SK-N-SH treated with all-trans-retinoic acid at 6 μM for 48 hours (cell line): Measurements from ENCODE around the gene ALOX12B.
A peak's percentile ranks its signal among the peaks of the same experiment; 100 is the strongest.

Experiments used
- ATAC-seq: fragments of 200-7000 bp; cut with Tn5 transposase; 3 replicates; pipeline ENCODE4 v1.9.1; 2020; ENCODE audit warnings: mild to moderate bottlenecking, moderate library complexity
- ARNTL ChIP-seq: fragments of 450-650 bp; formaldehyde crosslinking; IDR thresholded peaks from 2 replicates; pipeline ENCODE4 v1.5.0; 2020; ENCODE audit warnings: low read depth, mild to moderate bottlenecking, moderate library complexity, borderline replicate concordance
- BACH2 ChIP-seq: fragments of 250-450 bp; sonication (Bioruptor Pico); IDR thresholded peaks from 2 replicates; pipeline ENCODE4 v1.9.0; 2021; ENCODE audit warnings: mild to moderate bottlenecking, borderline replicate concordance
- CREB5 ChIP-seq: fragments of 250-450 bp; sonication (Bioruptor Pico); IDR thresholded peaks from 2 replicates; pipeline ENCODE4 v1.5.1; 2020; ENCODE audit warnings: low read depth, mild to moderate bottlenecking, moderate library complexity
- CSDC2 ChIP-seq: fragments of 250-450 bp; sonication (Bioruptor Pico); IDR thresholded peaks from 2 replicates; pipeline ENCODE4 v1.5.0; 2020; ENCODE audit warnings: mild to moderate bottlenecking, moderate library complexity
- CSRNP3 ChIP-seq: fragments of 250-450 bp; sonication (Bioruptor Pico); IDR thresholded peaks from 2 replicates; pipeline ENCODE4 v1.5.1; 2021; ENCODE audit warnings: mild to moderate bottlenecking, moderate library complexity
- ESRRG ChIP-seq: fragments of 250-450 bp; sonication (Bioruptor Pico); IDR thresholded peaks from 2 replicates; pipeline ENCODE4 v1.6.1; 2021; ENCODE audit warnings: mild to moderate bottlenecking
- GLIS3 ChIP-seq: fragments of 250-450 bp; sonication (Bioruptor Pico); IDR thresholded peaks from 2 replicates; pipeline ENCODE4 v1.5.0; 2020; ENCODE audit warnings: mild to moderate bottlenecking, moderate library complexity
- ISL1 ChIP-seq: fragments of 250-450 bp; sonication (Bioruptor Pico); IDR thresholded peaks from 2 replicates; pipeline ENCODE4 v2.1.2; 2022; ENCODE audit warnings: mild to moderate bottlenecking, moderate library complexity
- OSR1 ChIP-seq: fragments of 250-450 bp; sonication (Bioruptor Pico); IDR thresholded peaks from 2 replicates; pipeline ENCODE4 v1.8.0; 2022; ENCODE audit warnings: moderate library complexity, mild to moderate bottlenecking, inconsistent platforms
- PATZ1 ChIP-seq: fragments of 250-450 bp; sonication (Bioruptor Pico); IDR thresholded peaks from 2 replicates; pipeline ENCODE4 v1.8.0; 2020; ENCODE audit warnings: mild to moderate bottlenecking, moderate library complexity, borderline replicate concordance
- POU6F1 ChIP-seq: fragments of 250-450 bp; sonication (Bioruptor Pico); IDR thresholded peaks from 2 replicates; pipeline ENCODE4 v1.8.0; 2021; ENCODE audit warnings: low read depth, mild to moderate bottlenecking, moderate library complexity, borderline replicate concordance
- PPARA ChIP-seq: fragments of 250-450 bp; sonication (Bioruptor Pico); IDR thresholded peaks from 2 replicates; pipeline ENCODE4 v1.5.0; 2020; ENCODE audit warnings: mild to moderate bottlenecking, borderline replicate concordance
- RARB ChIP-seq: fragments of 250-450 bp; sonication (Bioruptor Pico); IDR thresholded peaks from 2 replicates; pipeline ENCODE4 v1.8.0; 2021; ENCODE audit warnings: mild to moderate bottlenecking, moderate library complexity
- SNAI2 ChIP-seq: fragments of 250-450 bp; sonication (Bioruptor Pico); IDR thresholded peaks from 2 replicates; pipeline ENCODE4 v1.5.0; 2020; ENCODE audit warnings: mild to moderate bottlenecking, moderate library complexity
- TOX ChIP-seq: fragments of 250-450 bp; sonication (Bioruptor Pico); IDR thresholded peaks from 2 replicates; pipeline ENCODE4 v1.8.0; 2021; ENCODE audit warnings: mild to moderate bottlenecking, moderate library complexity, borderline replicate concordance
- TSHZ2 ChIP-seq: fragments of 250-450 bp; sonication (Bioruptor Pico); IDR thresholded peaks from 2 replicates; pipeline ENCODE4 v1.5.0; 2020; ENCODE audit warnings: mild to moderate bottlenecking, moderate library complexity
- ZC3H10 ChIP-seq: fragments of 250-450 bp; sonication (Bioruptor Pico); IDR thresholded peaks from 2 replicates; pipeline ENCODE4 v1.5.1; 2021; ENCODE audit warnings: mild to moderate bottlenecking, moderate library complexity
- ZFP3 ChIP-seq: fragments of 250-450 bp; sonication (Bioruptor Pico); IDR thresholded peaks from 2 replicates; pipeline ENCODE4 v1.5.0; 2020; ENCODE audit warnings: mild to moderate bottlenecking, moderate library complexity
- ZFP30 ChIP-seq: fragments of 450-650 bp; formaldehyde crosslinking; IDR thresholded peaks from 2 replicates; pipeline ENCODE4 v1.5.0; 2022; ENCODE audit warnings: mild to moderate bottlenecking, moderate library complexity
- ZNF565 ChIP-seq: fragments of 450-650 bp; formaldehyde crosslinking; conservative IDR thresholded peaks from 2 replicates; pipeline ENCODE4 v1.5.0; 2020; ENCODE audit warnings: low read depth, mild to moderate bottlenecking, moderate library complexity
- ZNF70 ChIP-seq: fragments of 450-650 bp; formaldehyde crosslinking; IDR thresholded peaks from 2 replicates; pipeline ENCODE4 v1.5.0; 2020; ENCODE audit warnings: mild to moderate bottlenecking, moderate library complexity
- ZNF8 ChIP-seq: fragments of 450-650 bp; formaldehyde crosslinking; IDR thresholded peaks from 2 replicates; pipeline ENCODE4 v1.5.0; 2020; ENCODE audit warnings: mild to moderate bottlenecking, moderate library complexity

The ALOX12B gene

GRCh38 chr17:8118769-8119580 lies 31.5 kb upstream of the ALOX12B start:
- peak; percentile 71 for ATAC-seq
- TF ChIP-seq PPARA (CRISPR knock-in tag) (no peak), ZFP3 (CRISPR knock-in tag) (no peak), GLIS3 (CRISPR knock-in tag) (no peak), TSHZ2 (CRISPR knock-in tag) (no peak), ZC3H10 (no peak), PATZ1 (no peak), ESRRG (CRISPR knock-in tag) (no peak), CSDC2 (CRISPR knock-in tag) (no peak), ZNF565 (CRISPR knock-in tag) (no peak), BACH2 (CRISPR knock-in tag) (no peak), RARB (CRISPR knock-in tag) (no peak), ARNTL (no peak), ZFP30 (CRISPR knock-in tag) (no peak), OSR1 (CRISPR knock-in tag) (no peak), TOX (CRISPR knock-in tag) (no peak), SNAI2 (CRISPR knock-in tag) (no peak), CSRNP3 (CRISPR knock-in tag) (no peak), ZNF70 (CRISPR knock-in tag) (no peak)

- TF ChIP-seq RARB (CRISPR knock-in tag) (no peak), ZFP3 (CRISPR knock-in tag) (no peak), CREB5 (CRISPR knock-in tag) (no peak), POU6F1 (no peak), ARNTL (no peak), CSDC2 (CRISPR knock-in tag) (no peak), ESRRG (CRISPR knock-in tag) (no peak), BACH2 (CRISPR knock-in tag) (no peak), OSR1 (CRISPR knock-in tag) (no peak), ZC3H10 (no peak), CSRNP3 (CRISPR knock-in tag) (no peak), TSHZ2 (CRISPR knock-in tag) (no peak), ZNF8 (no peak), ISL1 (no peak)
- ATAC-seq, result peak; percentile 26
Observed at GRCh38 chr17:8117980-8118768, 30.7 kb upstream of the ALOX12B start, which contains the start of gene ALOXE3. Gene ALOXE3, minus strand, starts transcription at chr17:8118514. Its CDS starts 524 bp downstream, at chr17:8117990.
